ENCODE data around the gene FCRL4. TPM values are rescaled to one million over a fixed set of nuclear protein-coding genes. Genes with fewer than 3 reads are reported as not detected.

FCRL4 gene
- total RNA-seq, 1 experiment from 2014 or later, result not detected

DNA sequence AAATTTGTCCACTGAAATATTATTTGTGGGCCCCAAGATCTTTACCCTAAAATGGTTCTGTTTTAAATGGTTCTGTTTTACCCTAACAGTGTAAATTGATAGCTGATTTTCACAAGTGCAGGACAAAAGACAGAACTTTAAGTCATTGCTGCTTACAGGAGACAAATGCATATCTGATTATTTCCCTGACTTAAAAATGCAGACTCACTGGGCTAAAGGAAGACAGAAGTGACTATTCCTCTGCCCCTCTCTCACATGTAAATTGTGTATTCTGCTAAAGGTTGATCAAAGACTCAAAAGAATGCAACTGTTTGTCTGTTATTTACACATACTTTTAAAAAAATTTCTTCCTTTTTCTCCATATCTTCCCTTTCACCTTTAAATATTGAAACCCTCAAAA is 58.3 kb downstream of the FCRL4 start:
- Mint-ChIP-seq H3K27ac (ENCODE audit: unreplicated experiment) (no peak overlapping the region), H3K27me3 (ENCODE audit: insufficient read depth, unreplicated experiment) (peaks cover 17% of the 10 kb centered on the region), H3K9me3 (ENCODE audit: unreplicated experiment) (peaks cover 8% of the 10 kb centered on the region), H3K4me1 (ENCODE audit: low read depth, unreplicated experiment) (no peaks in the 10 kb centered on the region), H3K4me3 (ENCODE audit: unreplicated experiment) (no peak overlapping the region), H3K36me3 (ENCODE audit: insufficient read depth, unreplicated experiment) (no peaks in the 10 kb centered on the region)
- Histone ChIP-seq H3K4me1 (no peaks in the 10 kb centered on the region), H3K4me3 (ENCODE audit: low read depth, low read length) (no peak overlapping the region), H3K9me3 (no peaks in the 10 kb centered on the region), H3K27me3 (replicated peaks; ENCODE audit: control insufficient read depth, insufficient read depth, low read length) (no peaks in the 10 kb centered on the region), H3K36me3 (ENCODE audit: control insufficient read depth, insufficient read depth, low read length) (no peaks in the 10 kb centered on the region)
- no peak for TF ChIP-seq CTCF (IDR thresholded peaks at IDR 0.05; ENCODE audit: insufficient read depth in 1 of 2, low read depth in 1 of 2, low read length in 1 of 2, severe bottlenecking in 1 of 2, unreplicated experiment in 1 of 2)
- POLR2A ChIA-PET, result no interaction called here
- CTCF ChIA-PET, result no interaction called here
- no peak for DNase-seq
- intact Hi-C loops (cut with micrococcal nuclease; ENCODE audit: unreplicated experiment), result no loop called here
- BruUV-seq (replicated peaks), result no TSS peak

DNA sequence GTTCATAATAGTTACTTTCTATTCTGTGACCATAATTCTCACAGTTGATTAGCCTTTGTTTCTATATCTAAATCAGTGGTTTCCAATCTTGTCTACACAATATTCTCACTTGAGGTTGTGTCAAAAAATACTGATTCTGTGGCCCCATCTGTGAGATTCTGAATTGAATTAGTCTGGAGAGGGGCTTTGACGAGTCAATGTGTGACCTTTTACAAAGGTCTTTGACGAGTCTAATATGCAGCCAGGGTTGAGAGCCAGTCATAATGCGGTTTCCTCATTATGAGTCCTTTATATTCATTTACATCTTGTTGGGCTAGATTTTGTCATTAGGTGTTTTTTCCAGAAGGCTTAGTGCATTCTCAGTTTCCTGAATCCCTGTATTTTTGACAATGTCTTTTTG is 65.3 kb downstream of the FCRL4 start:
- no peak for TF ChIP-seq CTCF (IDR thresholded peaks at IDR 0.05; ENCODE audit: insufficient read depth in 1 of 2, low read depth in 1 of 2, low read length in 1 of 2, severe bottlenecking in 1 of 2, unreplicated experiment in 1 of 2)
- no TSS peak for BruUV-seq (replicated peaks)
- Mint-ChIP-seq H3K27me3 (ENCODE audit: insufficient read depth, unreplicated experiment) (peaks cover 18% of the 10 kb centered on the region), H3K9me3 (ENCODE audit: unreplicated experiment) (peaks cover 8% of the 10 kb centered on the region), H3K4me3 (ENCODE audit: unreplicated experiment) (no peak overlapping the region), H3K4me1 (ENCODE audit: low read depth, unreplicated experiment) (no peaks in the 10 kb centered on the region), H3K27ac (ENCODE audit: unreplicated experiment) (no peak overlapping the region), H3K36me3 (ENCODE audit: insufficient read depth, unreplicated experiment) (no peaks in the 10 kb centered on the region)
- H3K4me1 ChIP-seq, result no peaks in the 10 kb centered on the region
- ChIA-PET CTCF (no interaction called here), POLR2A (no interaction called here)
- no peak for DNase-seq
- H3K27me3 ChIP-seq (replicated peaks; ENCODE audit: control insufficient read depth, insufficient read depth, low read length), result no peaks in the 10 kb centered on the region
- no peak overlapping the region for H3K4me3 ChIP-seq (ENCODE audit: low read depth, low read length)
- no peaks in the 10 kb centered on the region for H3K36me3 ChIP-seq (ENCODE audit: control insufficient read depth, insufficient read depth, low read length)
- intact Hi-C loops (cut with micrococcal nuclease; ENCODE audit: unreplicated experiment), result no loop called here
- no peaks in the 10 kb centered on the region for H3K9me3 ChIP-seq

- BruUV-seq (replicated peaks), result no TSS peak
Observed at GRCh38 chr1:157523774-157524493, 74.0 kb downstream of the FCRL4 start.

More at GRCh38 chr1:157523774-157524493, 74.0 kb downstream of the FCRL4 start:
- H3K9me3 Mint-ChIP-seq (ENCODE audit: unreplicated experiment), result no peaks in the 10 kb centered on the region
- H3K4me1 Mint-ChIP-seq (ENCODE audit: low read depth, unreplicated experiment), result peaks cover 9% of the 10 kb centered on the region
- CTCF ChIA-PET, result no interaction called here
- Histone ChIP-seq H3K4me1 (no peaks in the 10 kb centered on the region), H3K27me3 (replicated peaks; ENCODE audit: control insufficient read depth, insufficient read depth, low read length) (no peaks in the 10 kb centered on the region), H3K9me3 (no peaks in the 10 kb centered on the region), H3K4me3 (ENCODE audit: low read depth, low read length) (no peak overlapping the region), H3K36me3 (ENCODE audit: control insufficient read depth, insufficient read depth, low read length) (no peaks in the 10 kb centered on the region; the same call in 1 of the 2 replicates)
- POLR2A ChIA-PET, result no interaction called here
- H3K27ac Mint-ChIP-seq (ENCODE audit: unreplicated experiment), result no peak overlapping the region
- H3K27me3 Mint-ChIP-seq (ENCODE audit: insufficient read depth, unreplicated experiment), result peaks cover 4% of the 10 kb centered on the region
- intact Hi-C loops (cut with micrococcal nuclease; ENCODE audit: unreplicated experiment), result no loop called here
- no peak for DNase-seq
- no peak for TF ChIP-seq CTCF (IDR thresholded peaks at IDR 0.05; ENCODE audit: insufficient read depth in 1 of 2, low read depth in 1 of 2, low read length in 1 of 2, severe bottlenecking in 1 of 2, unreplicated experiment in 1 of 2)
- no peaks in the 10 kb centered on the region for H3K36me3 Mint-ChIP-seq (ENCODE audit: insufficient read depth, unreplicated experiment)
- no peak overlapping the region for H3K4me3 Mint-ChIP-seq (ENCODE audit: unreplicated experiment)

Other genes starting within 250 kb of the FCRL4 start
- not detected in 2 replicates for gene FCRL5, start 45.6 kb downstream of the FCRL4 start, total RNA-seq (2022)
- gene FCRL3, start 102.7 kb upstream of the FCRL4 start, total RNA-seq (2022), result not detected in 2 replicates
- not detected in 2 replicates for gene FCRL2, start 179.0 kb upstream of the FCRL4 start, total RNA-seq (2022)
- not detected in 2 replicates for gene FCRL1, start 222.0 kb upstream of the FCRL4 start, total RNA-seq (2022)
- not detected in 2 replicates for gene CD5L, start 243.7 kb upstream of the FCRL4 start, total RNA-seq (2022)